DMS 273 treated with DMSO at 0.1 percent for 48 hours (cell line): ENCODE data around the gene MINDY3.

Experiments used
- DNase-seq: peaks from one replicate; lab custom pipeline; 2025; lab: John Stamatoyannopoulos, UW

MINDY3 gene

GRCh38 chr10:15738270-15738925 lies 121.9 kb downstream of the MINDY3 start:
- DNase-seq = no peak

DNA sequence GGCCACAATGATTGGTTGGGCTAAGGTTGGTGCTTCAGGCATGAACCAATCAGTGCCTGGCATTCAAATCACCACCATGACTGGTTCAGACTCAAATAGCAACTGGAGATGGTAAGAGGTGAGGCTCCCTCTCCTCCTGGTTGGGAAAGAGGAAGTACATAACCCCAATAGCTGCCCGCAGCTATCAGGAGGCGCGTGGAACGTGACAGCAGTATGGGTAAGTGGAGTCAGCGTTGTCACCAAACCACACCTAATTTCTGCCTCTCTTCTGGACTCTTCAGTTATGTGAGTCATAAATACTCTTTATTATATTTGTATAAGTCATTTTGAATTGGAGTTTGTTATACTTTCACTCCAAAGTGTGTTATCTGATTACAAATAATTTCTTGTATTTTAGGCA lies 122.7 kb downstream of the MINDY3 start:
- DNase-seq = no peak

GRCh38 chr10:15735763-15736162 lies 124.5 kb downstream of the MINDY3 start:
- no peak for DNase-seq

GRCh38 chr10:15730341-15730740 lies 130.0 kb downstream of the MINDY3 start:
- DNase-seq = no peak

GRCh38 chr10:15729890-15730289 lies 130.4 kb downstream of the MINDY3 start:
- DNase-seq = no peak
